HFFc6 (cell line): ENCODE results near the gene GSAP. TPM values are rescaled to one million over a fixed set of nuclear protein-coding genes. Genes with fewer than 3 reads are reported as not detected.

Experiments
- DNase-seq: peaks from one replicate; pipeline ENCODE4 v3.0.0-alpha.2; 2018
- H3K27ac Mint-ChIP-seq: 2 replicates; pipeline ENCODE4 v1.8.0; 2020; ENCODE audit warnings: mild to moderate bottlenecking, mixed read lengths
- H3K27me3 Mint-ChIP-seq: 2 replicates; pipeline ENCODE4 v1.8.0; 2021; ENCODE audit warnings: mild to moderate bottlenecking, moderate library complexity, mixed read lengths; ENCODE audit not compliant: insufficient read depth
- H3K36me3 Mint-ChIP-seq: 2 replicates; pipeline ENCODE4 v1.8.0; 2021; ENCODE audit warnings: low read depth, mixed read lengths
- H3K4me1 Mint-ChIP-seq: 2 replicates; pipeline ENCODE4 v1.8.0; 2020; ENCODE audit warnings: low read depth, mixed read lengths
- H3K4me3 Mint-ChIP-seq: 2 replicates; pipeline ENCODE4 v1.8.0; 2020; ENCODE audit warnings: mild to moderate bottlenecking, moderate library complexity, mixed read lengths
- H3K9me3 Mint-ChIP-seq: 2 replicates; pipeline ENCODE4 v1.8.0; 2020; ENCODE audit warnings: mild to moderate bottlenecking, mixed read lengths
- CTCF ChIP-seq: fragments of 200-600 bp; sonication (generic); IDR thresholded peaks from 2 replicates; pipeline ENCODE4 v1.5.0; 2021; ENCODE audit warnings: antibody characterized with exemption, mild to moderate bottlenecking
- total RNA-seq, 6 experiments: library from RNA; stranded (reverse); fragmentation: NEBNext Ultra II Directional; extraction: Animal tissue kit (Norgen Biotek cat#: 25700); gene quantifications; 2 replicates in 1 of 6; 3 replicates in 5 of 6; pipeline ENCODE4 v1.2.3, GENCODE V29; 2021

The GSAP gene
- total RNA-seq, 6 experiments from 2014 or later, result 1.4 to 2.8 (median 2.2) TPM

- H3K36me3 Mint-ChIP-seq, result peaks cover 5% of the 10 kb centered on the region; the same call in 1 of the 2 replicates
- peaks cover 4% of the 10 kb centered on the region; the same call in 1 of the 2 replicates for H3K9me3 Mint-ChIP-seq
- no peak for TF ChIP-seq CTCF
- peaks cover 26% of the 10 kb centered on the region for H3K4me1 Mint-ChIP-seq
- H3K4me3 Mint-ChIP-seq, result no peak overlapping the region
- peaks cover 11% of the 10 kb centered on the region for H3K27me3 Mint-ChIP-seq
- no peak overlapping the region for H3K27ac Mint-ChIP-seq
- DNase-seq, result no peak
Measured at GRCh38 chr7:77270094-77270480, 146.1 kb downstream of the GSAP start.

GRCh38 chr7:77269360-77270093 lies 146.6 kb downstream of the GSAP start:
- TF ChIP-seq CTCF, result no peak
- DNase-seq, result no peak
- Mint-ChIP-seq H3K4me1 (peaks cover 26% of the 10 kb centered on the region), H3K9me3 (peaks cover 4% of the 10 kb centered on the region; the same call in 1 of the 2 replicates), H3K27me3 (peaks cover 11% of the 10 kb centered on the region), H3K4me3 (no peak overlapping the region), H3K27ac (no peak overlapping the region), H3K36me3 (peaks cover 5% of the 10 kb centered on the region; the same call in 1 of the 2 replicates)

GRCh38 chr7:77266291-77266794 lies 149.8 kb downstream of the GSAP start:
- peaks cover 26% of the 10 kb centered on the region for H3K4me1 Mint-ChIP-seq
- H3K27me3 Mint-ChIP-seq, result peaks cover 11% of the 10 kb centered on the region
- peaks cover 5% of the 10 kb centered on the region; the same call in 1 of the 2 replicates for H3K36me3 Mint-ChIP-seq
- no peak for DNase-seq
- H3K9me3 Mint-ChIP-seq, result peaks cover 4% of the 10 kb centered on the region; the same call in 1 of the 2 replicates
- H3K27ac Mint-ChIP-seq, result no peak overlapping the region
- no peak for TF ChIP-seq CTCF
- no peak overlapping the region for H3K4me3 Mint-ChIP-seq

- peaks cover 4% of the 10 kb centered on the region; the same call in 1 of the 2 replicates for H3K9me3 Mint-ChIP-seq
- no peak for DNase-seq
- no peak overlapping the region for H3K4me3 Mint-ChIP-seq
- H3K27ac Mint-ChIP-seq, result no peak overlapping the region
- peaks cover 5% of the 10 kb centered on the region; the same call in 1 of the 2 replicates for H3K36me3 Mint-ChIP-seq
- no peak for TF ChIP-seq CTCF
- H3K4me1 Mint-ChIP-seq, result peaks cover 26% of the 10 kb centered on the region
- H3K27me3 Mint-ChIP-seq, result peaks cover 7% of the 10 kb centered on the region
Measured at GRCh38 chr7:77265666-77266065, 150.5 kb downstream of the GSAP start.

- H3K36me3 Mint-ChIP-seq, result no peaks in the 10 kb centered on the region
- peaks cover 19% of the 10 kb centered on the region for H3K4me1 Mint-ChIP-seq
- no peak for TF ChIP-seq CTCF
- no peaks in the 10 kb centered on the region; the same call in 1 of the 2 replicates for H3K27me3 Mint-ChIP-seq
- no peaks in the 10 kb centered on the region for H3K9me3 Mint-ChIP-seq
- H3K27ac Mint-ChIP-seq, result no peak overlapping the region
- DNase-seq, result no peak
- no peak overlapping the region for H3K4me3 Mint-ChIP-seq
Measured at GRCh38 chr7:77262316-77262715, 153.8 kb downstream of the GSAP start.

Other genes with a start within 250 kb of the GSAP start
- gene FGL2, start 216.5 kb downstream of the GSAP start, total RNA-seq, result not detected
- 10 to 100 TPM; 50.7 to 62.1 (median 56.4) TPM for gene PTPN12, start 120.9 kb upstream of the GSAP start, total RNA-seq